ENCODE measurements around the gene RHBDF2.
A peak's percentile ranks its signal among the peaks of the same experiment; 100 is the strongest.
"Not testable (repeated sequence)": the region's sequence is repeated elsewhere in the genome, so short reads cannot be mapped to it uniquely, and the experiment has no call there.

The RHBDF2 gene

GRCh38 chr17:76524598-76525512, 23.6 kb upstream of the RHBDF2 start:
- DNase-seq (ENCODE audit: low spot score) = no peak

- DNase-seq (ENCODE audit: low spot score) = peak; percentile 78
Observed at GRCh38 chr17:76523084-76524037, 22.1 kb upstream of the RHBDF2 start.

- DNase-seq (ENCODE audit: low spot score) = not testable (repeated sequence)
Observed at GRCh38 chr17:76521683-76522082, 20.5 kb upstream of the RHBDF2 start.

- DNase-seq (ENCODE audit: low spot score) = no peak
Observed at GRCh38 chr17:76521262-76521661, 20.0 kb upstream of the RHBDF2 start.

GRCh38 chr17:76519048-76519966, 18.1 kb upstream of the RHBDF2 start:
- no peak for DNase-seq (ENCODE audit: low spot score)

- no peak for DNase-seq (ENCODE audit: low spot score)
Observed at GRCh38 chr17:76517638-76518038, 16.4 kb upstream of the RHBDF2 start.

- DNase-seq (ENCODE audit: low spot score) = no peak
Observed at GRCh38 chr17:76515274-76515949, 14.2 kb upstream of the RHBDF2 start.

- DNase-seq (ENCODE audit: low spot score) = not testable (repeated sequence)
Observed at GRCh38 chr17:76514355-76514754, 13.1 kb upstream of the RHBDF2 start.

- no peak for DNase-seq (ENCODE audit: low spot score)
Observed at GRCh38 chr17:76513306-76513692, 12.1 kb upstream of the RHBDF2 start.

- no peak for DNase-seq (ENCODE audit: low spot score)
Observed at GRCh38 chr17:76512366-76513305, 11.4 kb upstream of the RHBDF2 start.

- no peak for DNase-seq (ENCODE audit: low spot score)
Observed at GRCh38 chr17:76511668-76512365, 10.6 kb upstream of the RHBDF2 start.

- DNase-seq (ENCODE audit: low spot score) = no peak
Observed at GRCh38 chr17:76510831-76511244, 9.6 kb upstream of the RHBDF2 start.

- not testable (repeated sequence) for DNase-seq (ENCODE audit: low spot score)
Observed at GRCh38 chr17:76508472-76509063, 7.3 kb upstream of the RHBDF2 start.

GRCh38 chr17:76506408-76507345, 5.5 kb upstream of the RHBDF2 start:
- DNase-seq (ENCODE audit: low spot score) = peak; percentile 88

- DNase-seq (ENCODE audit: low spot score) = no peak
Observed at GRCh38 chr17:76504117-76504516, 2.9 kb upstream of the RHBDF2 start.

- no peak for DNase-seq (ENCODE audit: low spot score)
Observed at GRCh38 chr17:76502341-76503211, 1.4 kb upstream of the RHBDF2 start.

All from LoVo (cell line).